Testis (tissue), 3 donors: ENCODE results near the gene LORICRIN. TPM values are rescaled to one million over a fixed set of nuclear protein-coding genes. Genes with fewer than 3 reads are reported as not detected.
"Not testable (repeated sequence)": the region's sequence is repeated elsewhere in the genome, so short reads cannot be mapped to it uniquely, and the experiment has no call there.

Experiments used
- DNase-seq: peaks from one replicate; pipeline ENCODE4 v3.0.0-alpha.2; 2019
- H3K27ac ChIP-seq, 2 donors: fragments of 200-600 bp; sonication (generic); one replicate each; pipeline ENCODE4 v1.5.1; 2019
- H3K27me3 ChIP-seq: fragments of 200-600 bp; sonication (generic); one replicate; pipeline ENCODE4 v1.5.1; 2019
- H3K36me3 ChIP-seq: fragments of 200-600 bp; sonication (generic); one replicate; pipeline ENCODE4 v1.5.1; 2017; ENCODE audit warnings: low read depth; ENCODE audit errors: missing control alignments
- H3K4me1 ChIP-seq: fragments of 200-600 bp; sonication (generic); one replicate; pipeline ENCODE4 v1.5.1; 2019
- H3K4me3 ChIP-seq, 2 donors: fragments of 200-600 bp; sonication (generic); one replicate each; pipeline ENCODE4 v1.5.1; 2017 to 2019
- H3K9me3 ChIP-seq: fragments of 200-600 bp; sonication (generic); one replicate; pipeline ENCODE4 v1.5.1; 2017
- CTCF ChIP-seq, 3 experiments: fragments of 450-650 bp in 2 of 3; fragments of 200-600 bp in 1 of 3; sonication (generic) in 1 of 3; IDR thresholded peaks; one replicate each; pipeline ENCODE4 v1.5.1; 2016 to 2019; ENCODE audit warnings: antibody characterized with exemption in 3 of 3, mild to moderate bottlenecking in 2 of 3, moderate library complexity in 1 of 3
- POLR2A ChIP-seq: fragments of 450-650 bp; IDR thresholded peaks from one replicate; pipeline ENCODE4 v1.6.1; 2017; ENCODE audit warnings: antibody characterized with exemption, mild to moderate bottlenecking, moderate library complexity
- WGBS, 2 donors: methylation state at CpG; one replicate each; pipeline ENCODE4 v1.1.5; 2018; 5-methylcytosine and 5-hydroxymethylcytosine counted together
- intact Hi-C: fragments of 100-400 bp; cut with DNase I; formaldehyde crosslinking; loops from one replicate; pipeline ENCODE4 v1.15.1; 2023; ENCODE audit warnings: low total_unique reads
- polyA plus RNA-seq: library from polyadenylated mRNA; stranded (reverse); fragments of 350-450 nt; fragmentation: Illumina TruSeq; extraction: RNeasy Lipid Tissue Mini Kit (QIAGEN cat#74804); gene quantifications from one replicate; pipeline ENCODE4 v1.2.3, GENCODE V29; 2014; ENCODE audit warnings: low read depth, low replicate concordance; ENCODE audit not compliant: insufficient read depth
- total RNA-seq, 2 donors: library from RNA; depleted of rRNA; stranded (reverse); fragments of >200 nt; gene quantifications; one replicate each; pipeline ENCODE4 v1.2.3, GENCODE V29; 2016

Gene LORICRIN
- total and polyA plus RNA-seq, 3 donors from 2014 or later = 0.25 to 0.31 TPM; not detected in 1

- WGBS, 2 donors = 58 to 67% methylated on average over 2 of the region's 2 CpGs
- H3K4me1 ChIP-seq = no peaks in the 10 kb centered on the region
- no peak for TF ChIP-seq CTCF (IDR thresholded peaks at IDR 0.05)
Measured at GRCh38 chr1:153217744-153218416, 41.6 kb upstream of the LORICRIN start.

DNA sequence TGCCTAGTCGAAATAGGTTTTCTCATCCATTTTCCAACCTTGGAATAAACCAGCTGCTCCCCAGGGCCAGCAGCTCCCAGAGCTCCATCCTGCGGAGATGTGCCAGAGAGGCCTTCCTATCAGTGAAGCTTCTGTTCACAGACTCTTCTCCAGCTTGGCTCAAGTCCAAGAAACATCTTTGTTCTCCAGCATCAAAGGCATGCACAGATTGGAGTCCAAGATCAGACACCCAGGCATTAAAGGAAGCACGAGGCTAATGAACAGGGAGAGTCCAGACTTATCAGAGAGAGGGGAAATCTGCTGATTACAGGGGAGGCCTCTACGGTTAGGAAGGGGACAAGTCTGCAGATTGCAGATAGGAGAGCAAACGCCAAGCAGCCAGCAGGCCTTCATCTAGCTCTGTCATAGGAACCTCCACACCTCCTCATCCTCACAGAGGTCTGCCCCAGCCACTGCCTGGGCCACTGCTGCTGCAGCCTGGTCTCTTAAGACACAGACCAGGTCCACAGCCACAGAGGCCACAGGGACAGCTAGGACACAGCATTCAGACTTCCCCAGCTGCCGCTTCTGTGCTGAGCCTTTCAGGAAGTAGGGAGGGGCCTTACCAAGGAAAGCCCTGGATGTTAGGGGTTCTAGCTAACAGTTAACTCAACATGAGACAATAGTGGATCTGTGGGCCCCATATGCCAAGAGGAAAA is 38.7 kb upstream of the LORICRIN start:
- Histone ChIP-seq H3K4me1 (no peaks in the 10 kb centered on the region), H3K27me3 (no peaks in the 10 kb centered on the region), H3K36me3 (no peaks in the 10 kb centered on the region), H3K4me3 (no peak overlapping the region), H3K27ac (no peak overlapping the region), H3K9me3 (no peaks in the 10 kb centered on the region)
- intact Hi-C loops = no loop called here
- no peak for TF ChIP-seq CTCF (IDR thresholded peaks at IDR 0.05)
- TF ChIP-seq POLR2A = no peak
- 36 to 53% methylated on average over 6 of the region's 6 CpGs for WGBS, 2 donors
- peak; percentile 34 for DNase-seq

More at GRCh38 chr1:153217744-153218416, 41.6 kb upstream of the LORICRIN start:
- Histone ChIP-seq H3K9me3 (no peaks in the 10 kb centered on the region), H3K27me3 (no peaks in the 10 kb centered on the region), H3K4me3 (no peak overlapping the region), H3K27ac (no peak overlapping the region), H3K36me3 (no peaks in the 10 kb centered on the region)
- DNase-seq = no peak
- intact Hi-C loops = no loop called here

- intact Hi-C loops, H3K27me3 ChIP-seq, H3K9me3 ChIP-seq, H3K36me3 ChIP-seq, H3K4me1 ChIP-seq, H3K27ac ChIP-seq, H3K4me3 ChIP-seq: not testable (repeated sequence)
- DNase-seq = peak; percentile 81
- 54 to 60% methylated on average over 16 of the region's 16 CpGs for WGBS, 2 donors
- TF ChIP-seq CTCF (IDR thresholded peaks at IDR 0.05) = peak; percentile 10 to 66 (median 58)
Measured at GRCh38 chr1:153223040-153223891, 36.2 kb upstream of the LORICRIN start.

- Histone ChIP-seq H3K4me3 (no peak overlapping the region), H3K4me1 (no peaks in the 10 kb centered on the region), H3K27ac (no peak overlapping the region), H3K36me3 (no peaks in the 10 kb centered on the region), H3K27me3 (no peaks in the 10 kb centered on the region), H3K9me3 (no peaks in the 10 kb centered on the region)
- TF ChIP-seq CTCF (IDR thresholded peaks at IDR 0.05) = no peak
- TF ChIP-seq POLR2A = no peak
- WGBS, 2 donors = 82 to 97% methylated on average over 2 of the region's 2 CpGs
- intact Hi-C loops = no loop called here
- no peak for DNase-seq
Measured at GRCh38 chr1:153227810-153228209, 31.7 kb upstream of the LORICRIN start.
